ENCODE data around the gene GREM2.

- TF ChIP-seq CTCF (IDR thresholded peaks at IDR 0.05) = no peak
- no peak for TF ChIP-seq EZH2 (IDR thresholded peaks at IDR 0.05; ENCODE audit: borderline replicate concordance, insufficient read depth, low read depth, low read length, poor library complexity, severe bottlenecking)
Observed at GRCh38 chr1:240572328-240572727, 39.6 kb downstream of the GREM2 start.
